ENCODE data around the gene PCSK9.

Gene PCSK9

GRCh38 chr1:55064861-55065263 is 25.5 kb downstream of the PCSK9 start:
- no peaks in the 10 kb centered on the region for H3K4me1 ChIP-seq (ENCODE audit: insufficient read depth, low read length)
- peaks cover 6% of the 10 kb centered on the region; the same call in 1 of the 2 replicates for H3K36me3 ChIP-seq (ENCODE audit: insufficient read depth, low read length)
- no peak overlapping the region for H3K9ac ChIP-seq (ENCODE audit: low read depth, low read length)
- no peaks in the 10 kb centered on the region for H3K9me3 ChIP-seq (ENCODE audit: control insufficient read depth, insufficient read depth, low read length)

- no peaks in the 10 kb centered on the region for H3K4me1 ChIP-seq (ENCODE audit: insufficient read depth, low read length)
- no peaks in the 10 kb centered on the region for H3K9me3 ChIP-seq (ENCODE audit: control insufficient read depth, insufficient read depth, low read length)
- peaks cover 9% of the 10 kb centered on the region for H3K36me3 ChIP-seq (ENCODE audit: insufficient read depth, low read length)
- H3K9ac ChIP-seq (ENCODE audit: low read depth, low read length), result no peak overlapping the region
Measured at GRCh38 chr1:55065648-55066047, 26.3 kb downstream of the PCSK9 start.

GRCh38 chr1:55067022-55067778 is 27.9 kb downstream of the PCSK9 start:
- peaks cover 16% of the 10 kb centered on the region for H3K36me3 ChIP-seq (ENCODE audit: insufficient read depth, low read length)
- no peaks in the 10 kb centered on the region for H3K4me1 ChIP-seq (ENCODE audit: insufficient read depth, low read length)
- H3K9me3 ChIP-seq (ENCODE audit: control insufficient read depth, insufficient read depth, low read length), result no peaks in the 10 kb centered on the region
- no peak overlapping the region for H3K9ac ChIP-seq (ENCODE audit: low read depth, low read length)

GRCh38 chr1:55067914-55068313 is 28.6 kb downstream of the PCSK9 start:
- Histone ChIP-seq H3K36me3 (ENCODE audit: insufficient read depth, low read length) (peaks cover 16% of the 10 kb centered on the region), H3K4me1 (ENCODE audit: insufficient read depth, low read length) (no peaks in the 10 kb centered on the region), H3K9ac (ENCODE audit: low read depth, low read length) (no peak overlapping the region), H3K9me3 (ENCODE audit: control insufficient read depth, insufficient read depth, low read length) (no peaks in the 10 kb centered on the region)

- H3K36me3 ChIP-seq (ENCODE audit: insufficient read depth, low read length), result peaks cover 21% of the 10 kb centered on the region
- H3K4me1 ChIP-seq (ENCODE audit: insufficient read depth, low read length), result no peaks in the 10 kb centered on the region
- no peaks in the 10 kb centered on the region for H3K9me3 ChIP-seq (ENCODE audit: control insufficient read depth, insufficient read depth, low read length)
- H3K9ac ChIP-seq (ENCODE audit: low read depth, low read length), result no peak overlapping the region
Measured at GRCh38 chr1:55068638-55069037, 29.3 kb downstream of the PCSK9 start.

- peaks cover 22% of the 10 kb centered on the region for H3K36me3 ChIP-seq (ENCODE audit: insufficient read depth, low read length)
Measured at GRCh38 chr1:55069280-55069679, 29.9 kb downstream of the PCSK9 start.

GRCh38 chr1:55070293-55071164 is 31.2 kb downstream of the PCSK9 start:
- Histone ChIP-seq H3K4me1 (ENCODE audit: insufficient read depth, low read length) (no peaks in the 10 kb centered on the region), H3K36me3 (ENCODE audit: insufficient read depth, low read length) (peaks cover 27% of the 10 kb centered on the region)

More at GRCh38 chr1:55069280-55069679, 29.9 kb downstream of the PCSK9 start:
- Histone ChIP-seq H3K9ac (ENCODE audit: low read depth, low read length) (no peak overlapping the region), H3K9me3 (ENCODE audit: control insufficient read depth, insufficient read depth, low read length) (no peaks in the 10 kb centered on the region), H3K4me1 (ENCODE audit: insufficient read depth, low read length) (no peaks in the 10 kb centered on the region)

GRCh38 chr1:55071477-55071876 is 32.1 kb downstream of the PCSK9 start:
- H3K36me3 ChIP-seq (ENCODE audit: insufficient read depth, low read length), result peaks cover 30% of the 10 kb centered on the region
- no peak overlapping the region for H3K9ac ChIP-seq (ENCODE audit: low read depth, low read length)
- no peaks in the 10 kb centered on the region for H3K4me1 ChIP-seq (ENCODE audit: insufficient read depth, low read length)

More at GRCh38 chr1:55070293-55071164, 31.2 kb downstream of the PCSK9 start:
- H3K9ac ChIP-seq (ENCODE audit: low read depth, low read length), result no peak overlapping the region
- no peaks in the 10 kb centered on the region for H3K9me3 ChIP-seq (ENCODE audit: control insufficient read depth, insufficient read depth, low read length)

GRCh38 chr1:55073187-55073916 is 34.0 kb downstream of the PCSK9 start:
- H3K4me1 ChIP-seq (ENCODE audit: insufficient read depth, low read length), result no peaks in the 10 kb centered on the region
- H3K9me3 ChIP-seq (ENCODE audit: control insufficient read depth, insufficient read depth, low read length), result no peaks in the 10 kb centered on the region
- peaks cover 27% of the 10 kb centered on the region for H3K36me3 ChIP-seq (ENCODE audit: insufficient read depth, low read length)
- no peak overlapping the region for H3K9ac ChIP-seq (ENCODE audit: low read depth, low read length)

More at GRCh38 chr1:55071477-55071876, 32.1 kb downstream of the PCSK9 start:
- H3K9me3 ChIP-seq (ENCODE audit: control insufficient read depth, insufficient read depth, low read length), result no peaks in the 10 kb centered on the region

- no peak overlapping the region for H3K9ac ChIP-seq (ENCODE audit: low read depth, low read length)
- no peaks in the 10 kb centered on the region for H3K9me3 ChIP-seq (ENCODE audit: control insufficient read depth, insufficient read depth, low read length)
- no peaks in the 10 kb centered on the region for H3K4me1 ChIP-seq (ENCODE audit: insufficient read depth, low read length)
- H3K36me3 ChIP-seq (ENCODE audit: insufficient read depth, low read length), result peaks cover 27% of the 10 kb centered on the region
Measured at GRCh38 chr1:55074455-55074854, 35.1 kb downstream of the PCSK9 start.

GRCh38 chr1:55076356-55076755 is 37.0 kb downstream of the PCSK9 start:
- Histone ChIP-seq H3K9ac (ENCODE audit: low read depth, low read length) (no peak overlapping the region), H3K4me1 (ENCODE audit: insufficient read depth, low read length) (peaks cover 4% of the 10 kb centered on the region; the same call in 1 of the 2 replicates), H3K36me3 (ENCODE audit: insufficient read depth, low read length) (peaks cover 18% of the 10 kb centered on the region; the same call in 1 of the 2 replicates), H3K9me3 (ENCODE audit: control insufficient read depth, insufficient read depth, low read length) (no peaks in the 10 kb centered on the region)

- no peak overlapping the region for H3K9ac ChIP-seq (ENCODE audit: low read depth, low read length)
Measured at GRCh38 chr1:55078470-55078869, 39.1 kb downstream of the PCSK9 start.

GRCh38 chr1:55079651-55080050 is 40.3 kb downstream of the PCSK9 start:
- no peak overlapping the region for H3K9ac ChIP-seq (ENCODE audit: low read depth, low read length)
- no peaks in the 10 kb centered on the region for H3K9me3 ChIP-seq (ENCODE audit: control insufficient read depth, insufficient read depth, low read length)
- peaks cover 11% of the 10 kb centered on the region for H3K36me3 ChIP-seq (ENCODE audit: insufficient read depth, low read length)
- peaks cover 12% of the 10 kb centered on the region for H3K4me1 ChIP-seq (ENCODE audit: insufficient read depth, low read length)

More at GRCh38 chr1:55078470-55078869, 39.1 kb downstream of the PCSK9 start:
- peaks cover 13% of the 10 kb centered on the region for H3K36me3 ChIP-seq (ENCODE audit: insufficient read depth, low read length)
- H3K4me1 ChIP-seq (ENCODE audit: insufficient read depth, low read length), result peaks cover 12% of the 10 kb centered on the region
- H3K9me3 ChIP-seq (ENCODE audit: control insufficient read depth, insufficient read depth, low read length), result no peaks in the 10 kb centered on the region

Data from ES-I3 (cell line).